Thyroid gland (tissue), 4 donors: ENCODE data around the gene NCBP3.

Experiments
- POLR2A ChIP-seq, 2 donors: fragments of 450-650 bp; IDR thresholded peaks; one replicate each; pipeline ENCODE4 v1.6.1; 2017; ENCODE audit warnings: antibody characterized with exemption in 2 of 2, mild to moderate bottlenecking in 2 of 2, moderate library complexity in 1 of 2
- TF ChIP-seq, protein P1 (sequence below), 6 experiments: fragments of 200-600 bp in 3 of 6; fragments of 450-650 bp in 3 of 6; sonication (generic) in 3 of 6; IDR thresholded peaks; one replicate each; pipeline ENCODE4 v1.5.1; 2016 to 2019; ENCODE audit warnings: antibody characterized with exemption in 6 of 6, mild to moderate bottlenecking in 2 of 6, inconsistent platforms in 1 of 6, moderate library complexity in 1 of 6

- no peak for TF ChIP-seq POLR2A (IDR thresholded peaks at IDR 0.05)
- TF ChIP-seq, protein P1, sequence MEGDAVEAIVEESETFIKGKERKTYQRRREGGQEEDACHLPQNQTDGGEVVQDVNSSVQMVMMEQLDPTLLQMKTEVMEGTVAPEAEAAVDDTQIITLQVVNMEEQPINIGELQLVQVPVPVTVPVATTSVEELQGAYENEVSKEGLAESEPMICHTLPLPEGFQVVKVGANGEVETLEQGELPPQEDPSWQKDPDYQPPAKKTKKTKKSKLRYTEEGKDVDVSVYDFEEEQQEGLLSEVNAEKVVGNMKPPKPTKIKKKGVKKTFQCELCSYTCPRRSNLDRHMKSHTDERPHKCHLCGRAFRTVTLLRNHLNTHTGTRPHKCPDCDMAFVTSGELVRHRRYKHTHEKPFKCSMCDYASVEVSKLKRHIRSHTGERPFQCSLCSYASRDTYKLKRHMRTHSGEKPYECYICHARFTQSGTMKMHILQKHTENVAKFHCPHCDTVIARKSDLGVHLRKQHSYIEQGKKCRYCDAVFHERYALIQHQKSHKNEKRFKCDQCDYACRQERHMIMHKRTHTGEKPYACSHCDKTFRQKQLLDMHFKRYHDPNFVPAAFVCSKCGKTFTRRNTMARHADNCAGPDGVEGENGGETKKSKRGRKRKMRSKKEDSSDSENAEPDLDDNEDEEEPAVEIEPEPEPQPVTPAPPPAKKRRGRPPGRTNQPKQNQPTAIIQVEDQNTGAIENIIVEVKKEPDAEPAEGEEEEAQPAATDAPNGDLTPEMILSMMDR (IDR thresholded peaks at IDR 0.05): no peak
These were observed 43.4 kb upstream of the NCBP3 start for GRCh38 chr17:3889325-3890012.
